Measurements from ENCODE around the gene FAM217B. TPM values are rescaled to one million over a fixed set of nuclear protein-coding genes. Genes with fewer than 3 reads are reported as not detected.

FAM217B gene
- total RNA-seq, 4 donors from 2014 or later: 5.1 to 9.3 (median 6.4) TPM

- DNase-seq: no peak
- intact Hi-C loops (cut with DNase I): no loop called here
- no peaks in the 10 kb centered on the region for H3K36me3 ChIP-seq
- no peak overlapping the region for H3K4me3 ChIP-seq
- H3K27ac ChIP-seq: no peak overlapping the region
- no peaks in the 10 kb centered on the region for H3K9me3 ChIP-seq
- WGBS, 2 donors: 68 to 82% methylated on average over 3 of the region's 3 CpGs
- H3K4me1 ChIP-seq: no peaks in the 10 kb centered on the region
- no peak for TF ChIP-seq CTCF (IDR thresholded peaks at IDR 0.05)
- no peak for TF ChIP-seq POLR2A (IDR thresholded peaks at IDR 0.05)
- no peaks in the 10 kb centered on the region for H3K27me3 ChIP-seq
Measured at GRCh38 chr20:59985864-59986263, 45.7 kb downstream of the FAM217B start.

DNA sequence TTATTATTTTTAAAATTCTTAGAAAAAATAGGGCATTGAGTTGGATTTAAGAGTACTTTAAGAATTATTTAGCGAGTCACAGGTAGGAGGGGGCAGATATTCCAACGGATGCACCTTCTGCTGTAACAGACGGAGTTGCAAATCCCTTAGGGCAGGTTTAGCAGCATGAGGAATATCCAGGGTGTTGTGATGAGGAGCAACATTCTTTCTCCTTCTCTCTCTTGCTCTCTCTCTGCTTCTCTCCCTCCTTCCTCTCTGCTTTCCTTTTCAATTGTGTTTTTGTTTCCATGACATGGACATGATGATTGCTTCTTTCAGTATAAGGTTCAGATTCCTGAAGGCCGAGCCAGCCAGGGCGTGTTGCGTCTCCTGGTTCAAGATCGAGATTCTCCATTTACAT, 46.9 kb downstream of the FAM217B start:
- H3K27me3 ChIP-seq: no peaks in the 10 kb centered on the region
- no peak for DNase-seq
- no peak for TF ChIP-seq CTCF (IDR thresholded peaks at IDR 0.05)
- no peak for TF ChIP-seq POLR2A (IDR thresholded peaks at IDR 0.05)
- WGBS, 2 donors: 73 to 82% methylated on average over 7 of the region's 7 CpGs
- no peaks in the 10 kb centered on the region for H3K36me3 ChIP-seq
- no peak overlapping the region for H3K4me3 ChIP-seq
- no peaks in the 10 kb centered on the region for H3K4me1 ChIP-seq
- H3K27ac ChIP-seq: no peak overlapping the region
- H3K9me3 ChIP-seq: no peaks in the 10 kb centered on the region
- intact Hi-C loops (cut with DNase I): no loop called here

DNA sequence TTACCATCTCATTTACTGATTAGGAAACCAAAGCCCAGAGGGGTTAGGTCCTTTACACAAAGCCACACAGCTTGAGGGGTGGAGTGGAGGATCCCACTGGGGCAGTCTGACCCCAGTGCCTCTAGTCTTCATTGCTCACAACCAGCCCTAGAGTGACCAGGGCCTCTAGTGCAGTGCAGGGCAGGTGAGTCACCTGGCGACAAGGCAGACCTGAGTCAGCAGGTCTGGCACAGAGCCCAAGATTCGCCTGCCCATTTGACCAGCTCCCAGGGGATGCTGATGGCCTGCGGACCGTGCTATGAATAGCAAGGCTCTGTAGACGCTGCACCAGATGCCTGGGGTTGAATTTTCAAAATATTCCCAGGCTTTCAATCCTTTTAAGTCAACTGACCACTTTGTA, 48.0 kb downstream of the FAM217B start:
- no peaks in the 10 kb centered on the region for H3K9me3 ChIP-seq
- 32 to 73% methylated on average over 4 of the region's 5 CpGs for WGBS, 2 donors
- DNase-seq: no peak

GRCh38 chr20:59992526-59993084, 52.4 kb downstream of the FAM217B start:
- no peaks in the 10 kb centered on the region for H3K27me3 ChIP-seq
- no peaks in the 10 kb centered on the region for H3K36me3 ChIP-seq
- no peak overlapping the region for H3K4me3 ChIP-seq
- no peak overlapping the region for H3K27ac ChIP-seq
- H3K9me3 ChIP-seq: no peaks in the 10 kb centered on the region
- intact Hi-C loops (cut with DNase I): no loop called here
- 74 to 75% methylated on average over 4 of the region's 4 CpGs for WGBS, 2 donors
- peaks cover 0 to 26% (median 15%) of the 10 kb centered on the region in 3 donors for H3K4me1 ChIP-seq
- DNase-seq: no peak
- TF ChIP-seq POLR2A (IDR thresholded peaks at IDR 0.05) (no peak), CTCF (IDR thresholded peaks at IDR 0.05) (no peak)

More for the DNA sequence above, 48.0 kb downstream of the FAM217B start:
- Histone ChIP-seq H3K4me3 (no peak overlapping the region), H3K36me3 (no peaks in the 10 kb centered on the region), H3K27ac (no peak overlapping the region), H3K4me1 (no peaks in the 10 kb centered on the region), H3K27me3 (no peaks in the 10 kb centered on the region)
- TF ChIP-seq POLR2A (IDR thresholded peaks at IDR 0.05): no peak
- TF ChIP-seq CTCF (IDR thresholded peaks at IDR 0.05): no peak
- intact Hi-C loops (cut with DNase I): no loop called here

DNA sequence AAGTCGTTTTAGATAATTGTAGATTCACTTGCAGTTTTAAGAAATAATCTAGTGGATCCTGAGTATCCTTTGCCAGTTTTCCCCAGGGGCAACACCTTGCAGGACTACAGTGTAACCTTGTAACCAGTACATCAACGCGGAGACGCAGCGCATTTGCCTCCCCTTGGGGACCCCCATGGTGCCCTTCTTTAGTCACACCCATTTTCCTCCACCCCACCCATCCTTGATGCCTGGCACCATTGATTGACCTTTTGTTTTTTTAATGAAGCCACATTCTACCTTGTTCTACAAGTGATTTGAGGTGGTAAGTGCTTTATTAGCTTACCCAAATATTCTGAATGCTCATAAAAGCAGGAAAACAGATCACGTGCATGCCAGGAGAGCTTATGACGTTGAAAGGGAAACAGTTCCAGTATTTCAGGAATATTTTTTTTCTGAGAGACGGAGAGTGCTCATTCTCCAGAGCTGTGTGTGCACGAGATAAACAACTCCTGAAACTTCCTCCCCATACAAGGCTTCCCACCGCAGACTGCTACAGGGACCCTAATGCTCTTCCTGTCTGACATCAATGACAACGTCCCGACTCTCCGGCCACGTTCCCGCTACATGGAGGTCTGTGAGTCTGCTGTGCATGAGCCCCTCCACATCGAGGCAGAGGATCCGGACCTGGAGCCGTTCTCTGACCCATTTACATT, 53.7 kb downstream of the FAM217B start:
- H3K27ac ChIP-seq: peak overlapping the region in 3 of 4 donors; percentile 13 to 70 (median 56)
- peaks cover 0 to 26% (median 15%) of the 10 kb centered on the region in 3 donors for H3K4me1 ChIP-seq
- no peak for DNase-seq
- peak overlapping the region in 3 of 4 donors; percentile 5 to 47 (median 23) for H3K4me3 ChIP-seq
- H3K27me3 ChIP-seq: no peaks in the 10 kb centered on the region
- no peaks in the 10 kb centered on the region for H3K9me3 ChIP-seq
- WGBS, 2 donors: 45 to 55% methylated on average over 18 of the region's 18 CpGs
- intact Hi-C loops (cut with DNase I): no loop called here
- H3K36me3 ChIP-seq: no peaks in the 10 kb centered on the region
- TF ChIP-seq POLR2A (IDR thresholded peaks at IDR 0.05) (no peak), CTCF (IDR thresholded peaks at IDR 0.05) (no peak)

Measured in esophagus squamous epithelium (tissue), 5 donors.